Rectal smooth muscle tissue (tissue), 1 donor: ENCODE measurements around the gene RNF13.

Source experiments
- H3K27ac ChIP-seq: one replicate; pipeline ENCODE4 v1.7.0; 2013; ENCODE audit warnings: low read depth, low read length, inconsistent platforms
- H3K27me3 ChIP-seq: one replicate; pipeline ENCODE4 v1.7.0; 2013; ENCODE audit warnings: low read length; ENCODE audit not compliant: control insufficient read depth, insufficient read depth
- H3K36me3 ChIP-seq: one replicate; pipeline ENCODE4 v1.7.0; 2013; ENCODE audit warnings: low read length; ENCODE audit not compliant: control insufficient read depth, insufficient read depth
- H3K4me1 ChIP-seq: one replicate; pipeline ENCODE4 v1.7.0; 2013; ENCODE audit warnings: low read length; ENCODE audit not compliant: control insufficient read depth, insufficient read depth
- H3K4me3 ChIP-seq: one replicate; pipeline ENCODE4 v1.7.0; 2013; ENCODE audit warnings: low read length
- H3K9ac ChIP-seq: one replicate; pipeline ENCODE4 v1.7.0; 2013; ENCODE audit warnings: low read length

RNF13 gene

DNA sequence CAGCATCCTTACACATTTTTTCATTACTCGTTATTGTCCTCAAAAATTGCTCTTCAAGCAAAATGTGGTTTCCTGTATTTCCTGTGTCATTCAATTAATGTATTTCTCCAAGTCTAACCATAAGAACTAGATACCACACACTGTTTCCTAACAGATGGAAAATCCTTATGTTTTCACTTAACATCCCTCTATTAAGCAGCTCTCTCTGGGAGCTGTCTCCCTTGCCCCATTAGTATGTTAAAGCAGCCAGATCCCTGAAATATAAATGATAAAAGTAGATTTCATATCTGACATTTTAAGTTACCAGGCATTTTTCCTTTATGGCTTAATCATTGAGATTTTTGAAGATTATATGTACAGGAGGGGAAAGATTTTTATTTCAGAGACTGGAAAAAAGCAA, 141.8 kb downstream of the RNF13 start:
- H3K27me3 ChIP-seq: no peaks in the 10 kb centered on the region
- no peak overlapping the region for H3K4me3 ChIP-seq
- no peaks in the 10 kb centered on the region for H3K4me1 ChIP-seq
- H3K27ac ChIP-seq: no peak overlapping the region
- H3K9ac ChIP-seq: no peak overlapping the region
- no peaks in the 10 kb centered on the region for H3K36me3 ChIP-seq

DNA sequence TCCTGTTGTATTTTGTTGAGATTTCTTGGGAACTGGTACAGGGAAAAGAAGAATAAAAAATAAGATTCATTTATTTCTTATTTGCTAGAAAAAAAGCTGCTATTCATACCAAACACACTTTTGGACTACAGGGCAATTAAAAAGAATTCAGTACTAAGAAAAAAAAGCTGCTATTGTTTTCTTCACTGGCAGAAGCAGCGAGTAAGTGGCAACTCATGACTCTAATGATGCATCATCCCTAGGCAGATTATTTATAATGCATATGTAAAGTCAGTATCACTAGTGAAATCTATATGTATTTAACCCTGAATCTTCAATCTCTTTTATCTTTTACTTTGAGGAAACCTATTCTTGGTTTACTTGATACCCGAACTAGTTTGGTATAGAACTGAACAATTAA, 142.4 kb downstream of the RNF13 start:
- no peaks in the 10 kb centered on the region for H3K36me3 ChIP-seq
- H3K9ac ChIP-seq: no peak overlapping the region
- no peak overlapping the region for H3K4me3 ChIP-seq
- H3K27me3 ChIP-seq: no peaks in the 10 kb centered on the region
- H3K27ac ChIP-seq: no peak overlapping the region
- H3K4me1 ChIP-seq: no peaks in the 10 kb centered on the region

DNA sequence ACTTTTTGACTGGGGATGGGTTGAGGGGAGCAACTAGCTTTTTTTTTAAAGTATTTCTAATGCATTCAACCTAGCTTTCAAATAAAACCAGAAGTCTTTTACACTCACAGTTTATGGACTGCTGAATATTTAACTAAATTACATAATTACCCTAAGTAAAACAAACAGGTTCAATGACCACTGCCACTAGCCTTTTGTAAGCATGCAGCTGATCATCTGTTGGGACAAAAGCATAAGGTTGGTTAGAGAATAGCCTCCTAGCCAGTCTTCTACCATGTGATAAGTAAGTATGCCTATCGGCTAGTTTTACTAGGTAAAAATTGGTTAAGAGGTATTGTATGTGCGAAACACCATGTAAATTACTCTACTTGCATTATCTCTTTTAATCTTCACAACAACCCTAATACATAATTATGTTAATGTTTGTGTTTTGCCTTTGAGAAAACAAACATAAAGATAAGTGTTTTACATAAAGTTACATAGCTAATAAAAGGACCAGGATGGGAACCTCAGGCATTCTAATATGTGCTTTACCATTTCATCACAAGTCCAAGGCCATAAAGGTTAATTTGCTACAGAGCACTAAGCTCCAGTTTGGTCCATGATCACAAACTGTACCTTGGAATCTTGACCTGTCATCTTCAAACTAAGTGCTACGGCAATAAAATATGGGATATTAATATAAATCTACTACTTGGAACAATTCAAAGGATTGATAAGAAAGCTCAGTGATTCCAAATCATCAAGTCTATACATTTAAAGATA, 144.5 kb downstream of the RNF13 start:
- no peak overlapping the region for H3K4me3 ChIP-seq
- no peaks in the 10 kb centered on the region for H3K36me3 ChIP-seq
- no peaks in the 10 kb centered on the region for H3K27me3 ChIP-seq
- H3K9ac ChIP-seq: no peak overlapping the region
- no peaks in the 10 kb centered on the region for H3K4me1 ChIP-seq
- no peak overlapping the region for H3K27ac ChIP-seq

DNA sequence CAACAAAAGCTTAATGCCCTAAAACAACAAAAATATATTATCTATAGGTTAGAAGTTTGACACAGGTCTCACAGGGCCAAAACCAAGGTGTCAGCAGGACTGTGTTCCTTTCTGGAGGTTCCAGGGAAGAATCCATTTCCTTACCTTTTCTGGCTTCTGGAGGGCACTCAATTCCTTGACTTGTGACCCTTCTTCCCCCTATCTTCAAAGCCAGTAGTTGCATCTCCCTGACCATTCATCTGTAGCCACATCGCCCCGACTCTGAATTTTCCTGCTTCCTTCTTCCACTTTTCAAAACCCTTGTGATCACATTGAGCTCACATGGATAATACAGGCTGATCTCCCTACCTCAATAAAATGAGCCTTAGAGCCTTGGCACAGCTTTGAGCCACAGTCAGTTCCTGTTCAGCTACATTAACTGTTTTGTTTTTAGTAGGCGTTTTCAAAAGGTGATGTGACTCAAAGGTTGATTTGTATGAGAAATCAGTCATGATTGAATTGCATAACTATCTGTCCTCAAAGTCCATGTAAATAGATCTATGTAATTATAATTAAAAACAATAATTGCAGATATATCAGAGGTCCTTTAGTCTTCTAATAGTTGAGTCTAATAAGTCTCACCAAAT, 145.3 kb downstream of the RNF13 start:
- Histone ChIP-seq H3K4me3 (no peak overlapping the region), H3K27ac (no peak overlapping the region), H3K9ac (no peak overlapping the region), H3K4me1 (no peaks in the 10 kb centered on the region), H3K27me3 (no peaks in the 10 kb centered on the region), H3K36me3 (no peaks in the 10 kb centered on the region)

DNA sequence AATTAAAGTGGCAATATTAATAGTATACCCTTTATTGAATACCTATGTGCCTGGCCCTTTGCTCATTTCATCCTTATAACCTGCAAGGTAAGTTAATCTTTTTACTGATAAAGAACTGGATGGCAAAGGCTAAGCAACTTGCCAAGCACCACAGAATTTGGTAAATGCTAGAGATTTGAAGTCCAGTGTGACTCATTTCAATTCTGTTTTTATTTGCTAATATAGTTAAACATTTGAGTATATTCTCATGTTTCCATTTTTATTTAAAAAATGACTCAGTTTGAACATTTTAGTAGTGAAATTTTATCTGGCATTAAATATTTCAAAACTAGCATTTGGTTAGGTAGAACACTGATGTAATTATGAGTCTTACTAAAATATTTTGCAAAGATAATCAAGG, 146.4 kb downstream of the RNF13 start:
- Histone ChIP-seq H3K4me3 (no peak overlapping the region), H3K4me1 (peaks cover 5% of the 10 kb centered on the region), H3K27me3 (no peaks in the 10 kb centered on the region), H3K9ac (no peak overlapping the region), H3K27ac (no peak overlapping the region), H3K36me3 (no peaks in the 10 kb centered on the region)

GRCh38 chr3:149963485-149963884, 150.5 kb downstream of the RNF13 start:
- H3K27me3 ChIP-seq: no peaks in the 10 kb centered on the region
- peaks cover 3% of the 10 kb centered on the region for H3K36me3 ChIP-seq
- H3K9ac ChIP-seq: no peak overlapping the region
- H3K4me1 ChIP-seq: peaks cover 6% of the 10 kb centered on the region
- no peak overlapping the region for H3K4me3 ChIP-seq
- no peak overlapping the region for H3K27ac ChIP-seq

DNA sequence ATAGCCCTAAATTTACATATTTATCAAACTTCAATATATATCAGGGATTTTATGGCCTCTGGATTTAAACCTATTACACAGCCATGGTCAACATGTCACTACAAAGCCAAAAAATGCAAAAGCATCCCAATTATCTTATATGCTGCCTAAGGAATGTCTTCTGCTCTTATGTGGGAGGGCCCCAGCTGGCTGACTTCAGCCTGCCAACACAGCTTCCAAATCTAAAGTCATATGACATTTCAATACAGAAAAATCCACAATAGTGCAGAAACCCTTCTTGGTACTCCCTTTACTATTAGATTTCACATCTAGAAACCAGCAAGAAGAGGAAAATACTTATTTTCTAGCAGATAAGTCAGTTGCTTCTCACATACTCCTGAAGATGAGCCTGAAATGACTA, 151.3 kb downstream of the RNF13 start:
- no peak overlapping the region for H3K9ac ChIP-seq
- no peak overlapping the region for H3K4me3 ChIP-seq
- peaks cover 3% of the 10 kb centered on the region for H3K36me3 ChIP-seq
- peaks cover 6% of the 10 kb centered on the region for H3K4me1 ChIP-seq
- H3K27ac ChIP-seq: no peak overlapping the region
- no peaks in the 10 kb centered on the region for H3K27me3 ChIP-seq

DNA sequence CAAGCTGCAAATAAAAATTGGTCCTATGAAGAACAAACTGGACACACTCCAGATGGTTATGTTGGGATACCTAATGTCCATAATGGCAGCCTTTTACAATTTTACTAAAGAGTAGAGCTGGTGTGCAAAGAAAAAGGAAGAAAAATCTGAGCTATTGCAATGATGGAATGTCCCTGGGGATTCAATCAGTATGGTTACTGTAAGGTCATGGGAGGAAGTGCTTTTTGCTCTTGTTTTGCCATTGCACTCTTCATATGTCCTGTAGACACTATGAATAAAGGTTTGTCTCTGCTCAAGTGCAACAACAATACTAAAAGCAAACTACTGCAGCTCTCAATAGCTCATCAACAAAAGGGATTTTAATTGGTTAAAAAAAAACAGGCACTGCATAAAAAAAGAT, 152.3 kb downstream of the RNF13 start:
- Histone ChIP-seq H3K4me1 (peaks cover 6% of the 10 kb centered on the region), H3K36me3 (peaks cover 3% of the 10 kb centered on the region), H3K4me3 (no peak overlapping the region), H3K27ac (no peak overlapping the region), H3K9ac (no peak overlapping the region), H3K27me3 (no peaks in the 10 kb centered on the region)

DNA sequence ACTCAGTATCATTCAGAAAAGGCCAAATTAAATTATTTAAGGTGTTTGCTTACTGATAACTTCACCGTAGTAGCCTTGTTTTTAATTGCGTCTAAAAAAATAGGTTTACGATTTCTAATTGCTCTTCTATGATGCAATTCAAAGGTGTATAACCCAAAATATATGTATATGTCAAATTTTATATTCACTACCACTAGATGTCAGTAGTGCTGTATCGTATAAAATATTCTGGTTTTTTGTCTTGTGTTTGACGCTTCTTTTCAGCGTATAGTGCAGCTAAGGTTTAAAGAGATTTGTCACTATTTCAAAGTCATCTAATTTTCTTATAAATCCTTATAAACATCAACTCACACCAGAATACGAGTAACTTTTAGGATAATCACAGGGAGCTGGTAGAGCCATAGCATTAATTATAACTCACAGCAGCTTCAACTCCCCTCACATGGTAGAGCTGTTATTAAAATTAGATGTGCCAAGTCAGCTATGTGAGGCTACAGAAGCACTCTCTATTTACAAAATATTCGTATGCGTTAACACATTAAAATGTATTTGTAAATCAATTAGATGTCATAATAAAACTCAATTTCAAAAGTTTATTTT, 154.2 kb downstream of the RNF13 start:
- peaks cover 3% of the 10 kb centered on the region for H3K36me3 ChIP-seq
- no peak overlapping the region for H3K27ac ChIP-seq
- no peaks in the 10 kb centered on the region for H3K27me3 ChIP-seq
- no peak overlapping the region for H3K9ac ChIP-seq
- H3K4me3 ChIP-seq: no peak overlapping the region
- peaks cover 6% of the 10 kb centered on the region for H3K4me1 ChIP-seq

DNA sequence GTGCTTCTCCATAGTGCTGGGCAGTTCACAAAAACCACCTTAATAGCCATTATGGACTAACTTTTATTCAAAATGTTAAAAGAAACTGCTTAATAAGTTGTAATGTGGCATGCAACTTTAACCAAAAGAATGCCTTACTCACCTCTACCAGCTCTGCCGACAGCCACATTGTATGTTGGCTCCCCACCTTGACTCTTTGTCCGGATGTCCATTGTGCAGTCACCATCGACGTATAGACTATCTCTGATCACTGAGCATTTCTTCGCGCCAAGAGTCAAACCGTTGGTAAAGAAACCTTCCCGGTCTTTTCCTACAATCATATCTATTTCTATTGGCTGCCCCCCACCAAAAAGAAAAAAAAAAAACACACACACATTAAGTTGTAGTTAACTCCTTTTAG, 155.2 kb downstream of the RNF13 start:
- H3K9ac ChIP-seq: no peak overlapping the region
- no peak overlapping the region for H3K4me3 ChIP-seq
- H3K36me3 ChIP-seq: peaks cover 3% of the 10 kb centered on the region
- no peaks in the 10 kb centered on the region for H3K27me3 ChIP-seq
- H3K4me1 ChIP-seq: peaks cover 6% of the 10 kb centered on the region
- no peak overlapping the region for H3K27ac ChIP-seq

DNA sequence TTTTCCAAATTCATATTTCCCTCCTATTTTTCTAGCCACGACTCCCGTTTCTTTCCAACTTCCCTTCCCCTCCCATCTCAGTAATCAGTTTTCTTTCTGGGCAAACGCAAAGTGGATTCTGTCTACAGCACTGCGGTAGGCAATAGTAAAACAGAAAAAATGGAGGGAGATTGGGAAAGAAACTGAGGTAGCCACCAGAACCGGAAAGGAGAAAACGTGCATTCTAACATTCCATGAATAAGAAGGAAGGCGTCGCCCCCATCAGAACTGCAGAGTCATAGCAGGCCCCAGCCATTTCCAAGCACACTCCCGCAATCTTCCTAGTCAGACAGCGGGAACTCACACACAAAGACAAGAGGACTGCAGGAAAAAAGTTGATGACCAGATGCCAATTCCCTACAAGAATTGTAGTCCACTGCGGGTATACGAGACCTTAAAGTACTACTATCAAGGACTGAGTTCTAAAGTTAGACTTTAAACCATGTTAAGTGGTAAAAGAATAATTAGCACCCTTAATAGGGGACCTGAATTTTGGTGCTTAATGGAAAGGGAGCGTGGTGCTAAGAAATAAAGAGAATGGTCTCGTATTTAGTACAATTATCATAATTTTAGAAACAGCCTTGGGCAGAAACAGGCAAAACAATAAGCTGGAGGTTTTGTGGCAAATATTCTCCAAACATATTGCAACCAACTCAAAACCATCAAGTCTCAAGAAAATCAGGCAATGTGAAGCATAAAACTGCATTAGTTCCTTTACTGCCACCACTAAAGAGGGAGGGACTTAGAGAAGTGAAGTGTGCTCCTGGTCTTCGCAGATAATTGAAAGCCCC, 156.3 kb downstream of the RNF13 start:
- peak overlapping the region; percentile 86 for H3K4me3 ChIP-seq
- H3K9ac ChIP-seq: no peak overlapping the region
- H3K36me3 ChIP-seq: peaks cover 3% of the 10 kb centered on the region
- H3K27me3 ChIP-seq: no peaks in the 10 kb centered on the region
- H3K27ac ChIP-seq: peak overlapping the region; percentile 74
- H3K4me1 ChIP-seq: peaks cover 2% of the 10 kb centered on the region

GRCh38 chr3:149969940-149970715, 157.1 kb downstream of the RNF13 start:
- Histone ChIP-seq H3K27me3 (no peaks in the 10 kb centered on the region), H3K9ac (peak overlapping the region; percentile 50), H3K27ac (peak overlapping the region; percentile 90), H3K4me3 (peak overlapping the region; percentile 86), H3K4me1 (no peaks in the 10 kb centered on the region), H3K36me3 (peaks cover 3% of the 10 kb centered on the region)
